ENCODE measurements around the gene FNDC1. TPM values are rescaled to one million over a fixed set of nuclear protein-coding genes. Genes with fewer than 3 reads are reported as not detected.

FNDC1 gene
- total and polyA plus RNA-seq, 10 of the 15 experiments (the other 5 are each of a cell fraction or from before 2014, with no cell fraction given): not detected

DNA sequence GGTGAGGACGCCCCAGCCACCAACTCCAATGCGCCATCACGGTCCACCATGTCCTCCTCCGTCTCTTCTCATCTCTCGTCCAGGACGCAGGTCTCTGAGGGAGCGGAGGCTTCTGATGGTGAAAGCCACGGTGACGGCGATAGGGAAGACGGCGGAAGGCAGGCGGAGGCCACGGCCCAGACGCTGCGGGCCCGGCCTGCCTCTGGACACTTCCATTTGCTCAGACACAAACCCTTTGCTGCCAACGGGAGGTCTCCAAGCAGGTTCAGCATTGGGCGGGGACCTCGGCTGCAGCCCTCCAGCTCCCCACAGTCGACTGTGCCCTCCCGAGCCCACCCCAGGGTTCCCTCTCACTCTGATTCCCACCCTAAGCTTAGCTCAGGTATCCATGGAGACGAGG, 63.6 kb downstream of the FNDC1 start:
- Histone ChIP-seq H3K4me3 (no peak overlapping the region), H2AFZ (ENCODE audit: control insufficient read depth, low read depth, low read length) (no peak overlapping the region), H3K27me3 (replicated peaks in 1 of 2; ENCODE audit: control insufficient read depth in 2 of 2, insufficient read depth in 2 of 2, low read length in 1 of 2) (peaks cover 3 to 4% of the 10 kb centered on the region in 2 experiments; a peak in 3 of 4 replicates), H3K79me2 (ENCODE audit: control insufficient read depth, insufficient read depth, low read length) (no peaks in the 10 kb centered on the region), H3K4me1 (ENCODE audit: control insufficient read depth, insufficient read depth, low read length) (no peaks in the 10 kb centered on the region), H3K27ac (ENCODE audit: control insufficient read depth, insufficient read depth) (no peak overlapping the region), H3K9me3 (replicated peaks; ENCODE audit: control insufficient read depth, insufficient read depth, low read length) (no peaks in the 10 kb centered on the region), H3K36me3 (ENCODE audit: control insufficient read depth in 2 of 2, insufficient read depth in 2 of 2, low read length in 1 of 2) (no peaks in the 10 kb centered on the region), H3K9ac (ENCODE audit: control insufficient read depth, insufficient read depth, low read length) (no peak overlapping the region), H4K20me1 (ENCODE audit: control insufficient read depth, insufficient read depth) (no peaks in the 10 kb centered on the region), H3K4me2 (ENCODE audit: control insufficient read depth, insufficient read depth) (no peak overlapping the region)
- TF ChIP-seq LARP7 (IDR thresholded peaks at IDR 0.05) (no peak), STAT3 (IDR thresholded peaks at IDR 0.05; ENCODE audit: low read depth, low read length) (no peak), MAX (IDR thresholded peaks at IDR 0.05; ENCODE audit: low read depth, low read length) (no peak), PAX5 (IDR thresholded peaks at IDR 0.05; ENCODE audit: borderline replicate concordance, low read depth, low read length) (no peak), SIX5 (IDR thresholded peaks at IDR 0.05; ENCODE audit: low read depth, low read length, severe bottlenecking) (no peak), SPI1 (IDR thresholded peaks at IDR 0.05; ENCODE audit: borderline replicate concordance, insufficient read depth, low read depth, low read length) (no peak)
- TF ChIP-seq, protein P1, sequence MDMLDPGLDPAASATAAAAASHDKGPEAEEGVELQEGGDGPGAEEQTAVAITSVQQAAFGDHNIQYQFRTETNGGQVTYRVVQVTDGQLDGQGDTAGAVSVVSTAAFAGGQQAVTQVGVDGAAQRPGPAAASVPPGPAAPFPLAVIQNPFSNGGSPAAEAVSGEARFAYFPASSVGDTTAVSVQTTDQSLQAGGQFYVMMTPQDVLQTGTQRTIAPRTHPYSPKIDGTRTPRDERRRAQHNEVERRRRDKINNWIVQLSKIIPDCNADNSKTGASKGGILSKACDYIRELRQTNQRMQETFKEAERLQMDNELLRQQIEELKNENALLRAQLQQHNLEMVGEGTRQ (IDR thresholded peaks at IDR 0.05; ENCODE audit: borderline replicate concordance, low read depth, low read length): no peak
- TF ChIP-seq, protein P2, sequence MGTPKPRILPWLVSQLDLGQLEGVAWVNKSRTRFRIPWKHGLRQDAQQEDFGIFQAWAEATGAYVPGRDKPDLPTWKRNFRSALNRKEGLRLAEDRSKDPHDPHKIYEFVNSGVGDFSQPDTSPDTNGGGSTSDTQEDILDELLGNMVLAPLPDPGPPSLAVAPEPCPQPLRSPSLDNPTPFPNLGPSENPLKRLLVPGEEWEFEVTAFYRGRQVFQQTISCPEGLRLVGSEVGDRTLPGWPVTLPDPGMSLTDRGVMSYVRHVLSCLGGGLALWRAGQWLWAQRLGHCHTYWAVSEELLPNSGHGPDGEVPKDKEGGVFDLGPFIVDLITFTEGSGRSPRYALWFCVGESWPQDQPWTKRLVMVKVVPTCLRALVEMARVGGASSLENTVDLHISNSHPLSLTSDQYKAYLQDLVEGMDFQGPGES (IDR thresholded peaks at IDR 0.05): no peak
- no peak for DNase-seq (ENCODE audit: low read depth, low spot score)
- ChIA-PET POLR2A (no interaction called here), CTCF (no interaction called here), RAD21 (ENCODE audit: unreplicated experiment) (no interaction called here), SMC1A (ENCODE audit: uncharacterized antibody, unreplicated experiment) (no interaction called here)
- WGBS (ENCODE audit: insufficient coverage, insufficient replicate concordance, low lambda C conversion rate, missing lambda C conversion rate): 69% methylated on average over 19 of the region's 23 CpGs
- ATAC-seq: no peak
- FAIRE-seq: no peak
- intact Hi-C loops (cut with micrococcal nuclease; ENCODE audit: unreplicated experiment): no loop called here
- no TSS peak for BruUV-seq (replicated peaks)
- in situ Hi-C loops (cut with MboI): no loop called here
